Stimulated activated CD8-positive, alpha-beta memory T cell treated with anti-CD3 and anti-CD28 coated beads, Interleukin-15, amount 100 ng/mL, for 48 hours (primary cell): Measurements from ENCODE around the gene HABP4.

Experiments
- DNase-seq, 2 donors: peaks; one replicate each; pipeline ENCODE4 v3.0.0-alpha.2; 2020; ENCODE audit warnings: low read depth in 2 of 2

The HABP4 gene

GRCh38 chr9:96436063-96436455 lies 13.9 kb upstream of the HABP4 start:
- no peak for DNase-seq

- DNase-seq: no peak
Observed at GRCh38 chr9:96436456-96437126, 13.4 kb upstream of the HABP4 start.

- no peak for DNase-seq
Observed at GRCh38 chr9:96437454-96437853, 12.5 kb upstream of the HABP4 start.

DNA sequence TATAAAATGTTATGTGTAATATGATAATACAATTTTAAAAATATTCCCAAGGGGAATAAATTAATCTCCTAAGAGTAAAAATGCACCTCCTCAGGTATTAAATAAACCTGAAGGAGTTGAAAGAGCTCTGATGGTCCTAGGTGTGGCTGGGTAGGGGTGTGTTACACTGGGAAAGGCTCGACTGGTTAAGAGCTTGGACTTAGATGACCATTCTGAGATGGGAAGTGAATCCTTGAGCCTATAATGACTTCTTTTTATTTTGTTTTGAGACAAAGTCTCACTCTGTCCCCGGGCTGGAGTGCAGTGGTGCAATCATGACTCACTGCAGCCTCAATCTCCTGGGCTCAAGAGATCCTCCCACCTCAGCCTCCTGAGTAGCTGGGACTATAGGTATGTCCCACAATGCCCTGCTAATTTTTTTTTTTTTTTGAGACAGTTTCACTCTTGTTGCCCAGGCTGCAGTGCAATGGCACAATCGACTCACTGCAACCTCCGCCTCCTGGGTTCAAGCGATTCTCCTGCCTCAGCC lies 9.2 kb upstream of the HABP4 start:
- no peak for DNase-seq

DNA sequence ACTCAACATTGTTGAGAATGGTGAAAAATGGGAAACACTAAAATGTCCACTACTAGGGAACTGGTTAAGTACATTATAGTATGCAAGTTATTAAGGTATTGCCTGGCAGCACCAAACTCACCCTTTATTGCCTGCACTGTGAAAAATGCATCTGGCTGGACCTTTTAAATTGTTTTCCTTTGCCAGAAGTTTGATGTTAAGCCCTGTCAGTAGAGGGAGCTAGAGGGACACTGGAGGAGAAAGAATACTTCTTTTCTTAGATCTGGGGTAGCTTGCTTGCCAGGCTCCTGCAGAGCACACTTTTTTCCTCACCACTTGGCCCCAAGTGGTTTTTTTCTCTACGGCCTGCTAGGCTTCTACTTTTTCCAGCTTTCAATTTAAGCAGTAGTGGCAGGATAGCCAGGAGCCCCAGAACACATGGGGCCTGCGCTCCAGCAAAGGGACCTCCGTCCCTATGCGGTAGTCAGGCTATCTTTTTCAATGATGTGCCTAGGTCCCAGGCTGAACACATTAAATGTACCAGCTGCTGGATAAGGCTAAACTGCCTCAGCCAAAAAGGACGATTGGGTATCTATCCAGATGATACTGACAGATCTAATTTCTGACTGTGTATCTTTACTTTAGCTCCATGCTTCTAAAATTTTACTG lies 8.0 kb upstream of the HABP4 start:
- no peak for DNase-seq

GRCh38 chr9:96442491-96442890 lies 7.5 kb upstream of the HABP4 start:
- DNase-seq: no peak

GRCh38 chr9:96447406-96447805 lies 2.6 kb upstream of the HABP4 start:
- no peak for DNase-seq

- no peak for DNase-seq
Observed at GRCh38 chr9:96448546-96449170, 1.3 kb upstream of the HABP4 start.

- no peak for DNase-seq
Observed at GRCh38 chr9:96449523-96449844, 485 bp upstream of the HABP4 start.

DNA sequence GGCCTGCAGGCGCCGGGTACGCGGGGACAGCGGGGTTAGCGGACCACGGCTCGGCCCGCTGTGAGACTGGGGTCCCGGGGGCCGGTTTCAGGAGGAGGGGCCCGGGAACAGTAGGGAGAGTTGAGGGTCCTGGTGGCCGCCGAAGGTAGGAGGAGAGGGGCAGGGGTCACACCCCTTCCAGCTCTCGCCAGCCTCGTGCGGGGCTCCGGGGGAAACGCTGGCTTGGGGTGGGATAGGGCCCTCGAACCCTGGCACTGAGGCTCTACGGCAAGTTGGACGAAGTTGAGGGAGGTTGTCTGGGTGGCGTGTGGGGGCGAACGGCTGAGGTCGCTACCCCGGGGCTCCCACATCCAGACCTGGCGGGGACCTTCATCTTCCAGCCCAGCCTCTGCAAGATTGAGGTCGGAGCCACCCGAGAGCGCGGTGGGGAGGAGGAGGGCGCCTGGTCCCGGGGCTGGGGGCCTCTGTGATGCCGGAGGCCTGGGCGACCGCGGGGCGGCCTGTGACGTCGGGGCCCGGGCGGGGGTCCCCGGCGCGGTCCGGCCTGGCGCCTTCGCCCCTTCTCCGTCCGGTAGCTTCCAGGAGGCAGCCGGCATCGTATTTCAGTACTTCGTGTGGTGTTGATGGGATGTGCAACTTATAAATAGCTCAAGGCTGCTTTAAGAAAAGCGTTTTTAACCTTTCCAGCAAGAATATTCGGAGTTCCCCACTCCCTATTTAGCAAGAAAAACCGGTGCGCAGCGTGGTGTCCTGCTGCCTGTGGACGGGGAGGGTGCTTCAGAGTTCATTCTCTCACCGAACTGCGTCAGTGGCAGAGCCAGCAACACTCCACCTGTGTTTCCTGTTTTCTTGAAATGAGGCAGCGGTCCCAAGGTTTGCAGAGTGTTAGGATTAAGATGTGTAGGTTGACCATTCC lies 902 bp downstream of the HABP4 start:
- DNase-seq: no peak

DNA sequence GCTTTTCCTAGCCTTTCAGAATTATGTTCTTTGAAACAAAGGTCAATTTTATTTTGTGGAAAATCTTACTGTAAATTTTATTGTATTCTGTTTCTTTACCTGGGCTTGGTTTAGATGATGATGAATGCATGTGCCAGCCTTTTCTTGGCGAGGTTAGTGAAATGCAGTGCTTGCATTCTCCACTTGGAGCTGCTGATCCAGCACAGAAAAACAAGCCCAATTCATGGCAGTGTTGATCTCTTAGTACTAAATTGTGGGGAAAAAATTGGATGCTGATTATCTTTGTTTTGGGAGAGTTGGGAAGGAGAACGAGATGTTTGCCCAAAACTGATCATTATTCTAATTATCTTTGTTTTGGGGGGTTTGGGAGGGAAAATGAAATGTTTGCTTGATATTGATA lies 3.7 kb downstream of the HABP4 start:
- no peak for DNase-seq

DNA sequence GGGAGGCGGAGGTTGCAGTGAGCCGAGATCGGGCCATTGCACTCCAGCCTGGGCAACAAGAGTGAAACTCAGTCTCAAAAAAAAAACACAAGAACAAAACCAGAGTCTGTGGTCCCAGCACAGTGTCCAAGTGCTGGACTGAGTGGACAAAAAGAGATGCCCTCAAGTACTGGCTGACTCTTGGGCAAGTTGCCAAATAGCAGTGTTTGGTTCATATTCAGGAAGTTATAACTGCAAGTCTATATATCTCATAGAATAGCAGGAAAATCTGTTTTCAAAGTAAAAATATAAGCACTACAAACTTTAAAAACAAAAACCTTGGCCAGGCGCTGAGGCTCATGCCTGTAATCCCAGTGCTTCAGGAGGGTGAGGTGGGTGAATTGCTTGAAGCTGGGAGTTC lies 7.3 kb downstream of the HABP4 start:
- DNase-seq: no peak

- no peak for DNase-seq
Observed at GRCh38 chr9:96458226-96458625, 8.3 kb downstream of the HABP4 start.

GRCh38 chr9:96459268-96460007 lies 9.5 kb downstream of the HABP4 start:
- no peak for DNase-seq

DNA sequence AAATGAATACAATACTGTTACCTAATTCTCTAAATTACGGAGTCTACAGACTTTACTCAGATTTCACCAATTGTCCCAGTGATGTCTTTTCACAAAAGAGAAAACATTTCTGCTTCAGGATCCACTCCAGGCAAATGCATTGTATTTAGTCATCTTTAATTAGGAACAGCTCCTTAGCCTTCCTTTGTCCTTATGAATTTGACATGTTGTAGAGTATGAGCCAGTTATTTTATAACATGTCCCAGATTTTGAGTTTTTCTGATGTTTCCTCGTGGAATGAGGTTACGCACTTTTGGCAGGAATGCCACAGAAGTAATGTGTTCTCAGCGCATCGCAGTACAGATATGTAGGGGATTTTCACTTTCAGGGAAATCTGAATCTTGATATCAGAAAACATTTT lies 10.5 kb downstream of the HABP4 start:
- DNase-seq: no peak

DNA sequence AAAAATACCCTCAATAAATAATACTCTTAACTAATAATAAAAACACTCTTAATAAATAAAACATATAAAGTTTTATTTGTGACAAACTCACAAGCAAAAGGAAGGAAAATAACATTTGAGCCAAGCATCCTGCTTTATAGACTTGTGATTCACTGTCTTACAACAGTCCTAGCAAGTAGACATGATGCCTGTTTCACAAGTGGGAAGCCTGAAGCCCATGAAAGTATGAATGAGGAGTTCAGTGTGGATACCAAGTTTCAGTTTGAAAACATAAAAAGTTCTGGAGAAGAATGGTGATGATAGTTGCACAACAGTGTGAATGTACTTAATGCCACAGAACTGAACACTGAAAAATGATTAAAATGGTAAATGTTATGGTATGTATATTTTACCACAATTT lies 10.9 kb downstream of the HABP4 start:
- DNase-seq: no peak

DNA sequence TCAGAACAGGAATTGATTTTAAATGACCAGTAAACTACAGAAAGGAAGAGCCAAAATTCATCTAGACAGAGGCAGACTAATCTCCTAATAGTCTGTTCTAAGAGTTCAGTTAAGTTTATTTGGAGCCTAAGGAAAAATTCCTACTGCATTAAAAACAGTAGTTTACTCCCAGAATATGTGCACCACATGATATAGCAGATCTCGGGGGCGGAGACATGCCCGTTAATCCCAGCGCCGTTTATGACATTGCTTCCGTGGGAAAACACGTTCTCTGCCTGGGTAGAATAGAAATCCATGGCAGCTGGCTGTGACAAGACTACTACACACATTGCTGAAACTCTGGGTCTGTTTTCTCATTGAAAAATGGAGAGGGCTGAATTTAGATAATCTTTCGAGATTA lies 11.4 kb downstream of the HABP4 start:
- no peak for DNase-seq

DNA sequence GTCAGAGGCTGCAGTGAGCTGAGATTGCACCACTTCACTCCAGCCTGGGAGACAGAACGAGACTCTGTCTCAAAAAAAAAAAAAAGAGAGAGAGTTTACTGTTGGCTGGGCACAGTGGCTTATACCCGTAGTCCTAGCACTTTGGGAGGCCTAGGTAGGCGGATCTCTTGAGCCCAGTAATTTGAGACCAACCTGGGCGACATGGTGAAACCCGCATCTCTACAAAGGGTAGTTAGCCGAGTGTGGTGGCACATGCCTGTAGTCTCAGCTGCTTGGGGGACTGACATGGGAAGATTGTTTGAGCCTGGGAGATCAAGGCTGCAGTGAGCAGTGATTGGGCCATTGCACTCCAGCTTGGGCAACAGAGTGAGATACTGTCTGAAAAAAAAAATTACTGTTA lies 12.6 kb downstream of the HABP4 start:
- no peak for DNase-seq

- DNase-seq: no peak
Observed at GRCh38 chr9:96464426-96464825, 14.5 kb downstream of the HABP4 start.

DNA sequence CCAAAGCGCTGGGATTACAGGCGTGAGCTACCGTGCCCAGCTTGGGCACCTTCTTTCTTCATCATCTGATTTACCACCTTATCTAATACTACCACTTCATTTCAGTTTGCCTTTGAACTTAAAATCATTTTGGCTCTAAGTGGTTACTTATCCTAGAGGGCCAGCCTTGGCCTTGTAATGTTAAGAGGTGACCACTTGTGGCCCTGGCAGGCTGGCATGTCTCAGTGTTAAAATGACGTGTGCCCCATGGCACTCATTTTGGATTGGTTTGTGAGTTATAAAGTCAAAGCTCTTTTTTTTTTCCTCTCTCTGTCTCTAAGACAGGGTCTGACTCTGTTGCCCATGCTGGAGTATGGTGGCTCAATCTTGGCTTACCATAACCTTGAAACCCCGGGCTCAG lies 17.8 kb downstream of the HABP4 start:
- DNase-seq: no peak

GRCh38 chr9:96476013-96476412 lies 26.0 kb downstream of the HABP4 start:
- DNase-seq: no peak

DNA sequence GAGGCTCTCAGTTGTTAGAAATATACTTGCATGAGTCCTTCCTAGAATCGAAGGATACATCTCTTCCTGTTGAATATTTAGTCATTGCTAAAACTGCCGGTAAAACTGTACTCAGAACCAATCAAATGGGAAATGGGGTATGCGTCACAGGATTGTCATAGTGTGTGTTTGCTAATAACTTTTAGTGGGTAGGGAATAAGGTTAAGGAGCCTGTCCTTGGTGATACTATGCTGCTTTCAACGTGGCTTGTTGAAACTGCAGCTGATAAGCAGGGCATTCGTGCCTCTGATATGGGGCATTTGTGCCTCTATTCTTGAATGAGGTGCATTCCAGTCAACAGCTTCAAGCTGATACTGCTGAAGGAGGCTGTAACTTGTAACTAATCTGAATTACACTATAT lies 26.6 kb downstream of the HABP4 start:
- DNase-seq: no peak
